ENCODE results near the gene CRYBG1.

GRCh38 chr6:106413722-106414121, 53.2 kb downstream of the CRYBG1 start:
- TF ChIP-seq, protein P1, sequence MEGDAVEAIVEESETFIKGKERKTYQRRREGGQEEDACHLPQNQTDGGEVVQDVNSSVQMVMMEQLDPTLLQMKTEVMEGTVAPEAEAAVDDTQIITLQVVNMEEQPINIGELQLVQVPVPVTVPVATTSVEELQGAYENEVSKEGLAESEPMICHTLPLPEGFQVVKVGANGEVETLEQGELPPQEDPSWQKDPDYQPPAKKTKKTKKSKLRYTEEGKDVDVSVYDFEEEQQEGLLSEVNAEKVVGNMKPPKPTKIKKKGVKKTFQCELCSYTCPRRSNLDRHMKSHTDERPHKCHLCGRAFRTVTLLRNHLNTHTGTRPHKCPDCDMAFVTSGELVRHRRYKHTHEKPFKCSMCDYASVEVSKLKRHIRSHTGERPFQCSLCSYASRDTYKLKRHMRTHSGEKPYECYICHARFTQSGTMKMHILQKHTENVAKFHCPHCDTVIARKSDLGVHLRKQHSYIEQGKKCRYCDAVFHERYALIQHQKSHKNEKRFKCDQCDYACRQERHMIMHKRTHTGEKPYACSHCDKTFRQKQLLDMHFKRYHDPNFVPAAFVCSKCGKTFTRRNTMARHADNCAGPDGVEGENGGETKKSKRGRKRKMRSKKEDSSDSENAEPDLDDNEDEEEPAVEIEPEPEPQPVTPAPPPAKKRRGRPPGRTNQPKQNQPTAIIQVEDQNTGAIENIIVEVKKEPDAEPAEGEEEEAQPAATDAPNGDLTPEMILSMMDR (conservative IDR thresholded peaks at IDR 0.05; ENCODE audit: low read depth, low read length), result no peak
- no peak for TF ChIP-seq EZH2 (IDR thresholded peaks at IDR 0.05; ENCODE audit: borderline replicate concordance, low read depth, low read length, poor library complexity, severe bottlenecking)

Data from A673 (cell line).